PC-3 (cell line): ENCODE data around the gene HSD17B11. TPM values are rescaled to one million over a fixed set of nuclear protein-coding genes. Genes with fewer than 3 reads are reported as not detected.
"Not testable (repeated sequence)": the region's sequence is repeated elsewhere in the genome, so short reads cannot be mapped to it uniquely, and the experiment has no call there.

ENCODE experiments used
- ATAC-seq: fragments of 200-7000 bp; cut with Tn5 transposase; 2 replicates; pipeline ENCODE4 v1.9.1; 2020; ENCODE audit warnings: mild to moderate bottlenecking, moderate library complexity
- BruUV-seq: library from RNA; stranded (reverse); fragments of 400-500 nt; replicated peaks from 2 replicates; lab custom pipeline; 2021; lab: Mats Ljungman, UMichigan
- CTCF ChIA-PET: fragments of 300-600 bp; sonication (Branson Sonifier 250); formaldehyde crosslinking; loops from one replicate; lab custom pipeline; 2022; ENCODE audit warnings: antibody characterized with exemption; lab: Charles Lee
- POLR2A ChIA-PET: fragments of 300-600 bp; sonication (Branson Sonifier 250); formaldehyde crosslinking; loops from one replicate; lab custom pipeline; 2022; ENCODE audit warnings: antibody characterized with exemption; ENCODE audit not compliant: unreplicated experiment; lab: Charles Lee
- DNase-seq: peaks from one replicate; pipeline ENCODE4 v3.0.0-alpha.2; 2015
- H2AFZ ChIP-seq: fragments of 300-600 bp; sonication (generic); 2 replicates; pipeline ENCODE4 v1.6.0; 2016; ENCODE audit warnings: antibody characterized with exemption, low read length
- H3F3A ChIP-seq: fragments of 300-600 bp; sonication (generic); one replicate; pipeline ENCODE4 v1.6.0; 2017; ENCODE audit warnings: antibody characterized with exemption, low read length, control low read depth, mild to moderate bottlenecking; ENCODE audit not compliant: unreplicated experiment
- H3K27ac ChIP-seq: fragments of 300-600 bp; sonication (generic); 2 replicates; pipeline ENCODE4 v1.5.1; 2016; ENCODE audit warnings: mild to moderate bottlenecking, low read length
- H3K27me3 ChIP-seq: fragments of 300-600 bp; sonication (generic); 2 replicates; pipeline ENCODE4 v1.6.1; 2016; ENCODE audit warnings: low read length, mixed read lengths
- H3K36me3 ChIP-seq: fragments of 300-600 bp; sonication (generic); 2 replicates; pipeline ENCODE4 v1.6.1; 2016; ENCODE audit warnings: low read depth, mixed run types, low read length, mixed read lengths
- H3K4me1 ChIP-seq: fragments of 300-600 bp; sonication (generic); 2 replicates; pipeline ENCODE4 v1.5.1; 2016; ENCODE audit warnings: low read length; ENCODE audit not compliant: insufficient read depth
- H3K4me2 ChIP-seq: fragments of 300-600 bp; sonication (generic); 2 replicates; pipeline ENCODE4 v1.6.0; 2016; ENCODE audit warnings: low read length
- H3K4me3 ChIP-seq: fragments of 300-600 bp; sonication (generic); 2 replicates; pipeline ENCODE4 v1.5.1; 2016; ENCODE audit warnings: mild to moderate bottlenecking, low read length, mixed read lengths
- H3K79me2 ChIP-seq: fragments of 300-600 bp; sonication (generic); 2 replicates; pipeline ENCODE4 v1.6.1; 2017; ENCODE audit warnings: low read length, mixed read lengths
- H3K9ac ChIP-seq: fragments of 300-600 bp; sonication (generic); 2 replicates; pipeline ENCODE4 v1.6.0; 2016; ENCODE audit warnings: mild to moderate bottlenecking, low read length
- H3K9me2 ChIP-seq: fragments of 300-600 bp; sonication (generic); replicated peaks from 2 replicates; pipeline ENCODE4 v1.6.1; 2016; ENCODE audit warnings: mixed run types, low read length, mixed read lengths
- H3K9me3 ChIP-seq: fragments of 300-600 bp; sonication (generic); 2 replicates; pipeline ENCODE4 v1.6.1; 2016; ENCODE audit warnings: low read length, mixed read lengths
- H4K20me1 ChIP-seq: fragments of 300-600 bp; sonication (generic); 2 replicates; pipeline ENCODE4 v1.6.1; 2016; ENCODE audit warnings: low read length, mixed read lengths
- CTCF ChIP-seq: fragments of 300-600 bp; sonication (generic); conservative IDR thresholded peaks from 2 replicates; pipeline ENCODE4 v1.5.1; 2017; ENCODE audit warnings: antibody characterized with exemption, low read depth, mild to moderate bottlenecking, low read length
- EZH2 ChIP-seq: fragments of 300-600 bp; sonication (generic); IDR thresholded peaks from one replicate; pipeline ENCODE4 v1.6.1; 2017; ENCODE audit warnings: antibody characterized with exemption, mild to moderate bottlenecking, low read length; ENCODE audit not compliant: unreplicated experiment
- EZH2phosphoT487 ChIP-seq: fragments of 300-600 bp; sonication (generic); IDR thresholded peaks from 2 replicates; pipeline ENCODE4 v1.6.1; 2018; ENCODE audit warnings: mild to moderate bottlenecking, antibody characterized with exemption, low read length, borderline replicate concordance
- intact Hi-C: fragments of 100-400 bp; cut with micrococcal nuclease; formaldehyde crosslinking; loops from 2 replicates; pipeline ENCODE4 v1.9.0; 2023
- total RNA-seq: library from RNA; depleted of rRNA; stranded (reverse); fragments of >200 nt; gene quantifications from 2 replicates; pipeline ENCODE4 v1.2.3, GENCODE V29; 2014

Gene HSD17B11
- total RNA-seq, 1 experiment from 2014 or later = 4.7 TPM

GRCh38 chr4:87345139-87345538 is 45.8 kb downstream of the HSD17B11 start:
- no peak for DNase-seq
- ChIA-PET CTCF (no interaction called here), POLR2A (interaction anchor here (0.6 kb wide), 1 partner anchor 1681 kb away, joined by 3 read pairs; no protein-coding TSS in a partner anchor)
- TF ChIP-seq EZH2phosphoT487 = no peak
- TF ChIP-seq CTCF = no peak
- no peak for TF ChIP-seq EZH2
- ATAC-seq = no peak
- H3K27me3 ChIP-seq = no peaks in the 10 kb centered on the region
- H3K9me3 ChIP-seq = no peaks in the 10 kb centered on the region
- no peak overlapping the region for H3K4me2 ChIP-seq
- H4K20me1 ChIP-seq = no peaks in the 10 kb centered on the region
- no peaks in the 10 kb centered on the region for H3K79me2 ChIP-seq
- intact Hi-C loops = no loop called here
- no peak overlapping the region for H2AFZ ChIP-seq
- no peak overlapping the region for H3K4me3 ChIP-seq
- no peak overlapping the region for H3K9ac ChIP-seq
- no peaks in the 10 kb centered on the region for H3K36me3 ChIP-seq
- no peaks in the 10 kb centered on the region for H3K9me2 ChIP-seq
- BruUV-seq = no TSS peak
- H3F3A ChIP-seq = no peaks in the 10 kb centered on the region
- H3K27ac ChIP-seq = no peak overlapping the region
- no peaks in the 10 kb centered on the region for H3K4me1 ChIP-seq

GRCh38 chr4:87342872-87343271 is 48.1 kb downstream of the HSD17B11 start:
- no peaks in the 10 kb centered on the region for H3K4me1 ChIP-seq
- ChIA-PET CTCF (no interaction called here), POLR2A (no interaction called here)
- H3K27ac ChIP-seq = no peak overlapping the region
- H3K36me3 ChIP-seq = no peaks in the 10 kb centered on the region
- no peak overlapping the region for H3K9ac ChIP-seq
- no peaks in the 10 kb centered on the region for H3F3A ChIP-seq
- H3K4me2 ChIP-seq = no peak overlapping the region
- H3K9me2 ChIP-seq = no peaks in the 10 kb centered on the region
- TF ChIP-seq EZH2 (no peak), EZH2phosphoT487 (no peak), CTCF (no peak)
- H3K79me2 ChIP-seq = no peaks in the 10 kb centered on the region
- ATAC-seq (no peak), DNase-seq (no peak)
- H2AFZ ChIP-seq = no peak overlapping the region
- no peaks in the 10 kb centered on the region for H3K27me3 ChIP-seq
- intact Hi-C loops = loop anchor here (5.0 kb wide), 1 partner anchor 71 kb away; no protein-coding TSS in a partner anchor
- no peaks in the 10 kb centered on the region for H4K20me1 ChIP-seq
- H3K9me3 ChIP-seq = no peaks in the 10 kb centered on the region
- no TSS peak for BruUV-seq
- no peak overlapping the region for H3K4me3 ChIP-seq

- H2AFZ ChIP-seq, CTCF ChIA-PET, H3F3A ChIP-seq, H3K9ac ChIP-seq, H3K9me3 ChIP-seq, H3K9me2 ChIP-seq, H3K27me3 ChIP-seq, H3K27ac ChIP-seq, POLR2A ChIA-PET, H3K79me2 ChIP-seq, H3K36me3 ChIP-seq, H4K20me1 ChIP-seq, H3K4me1 ChIP-seq, BruUV-seq: not testable (repeated sequence)
- H3K4me3 ChIP-seq = peak overlapping the region; percentile 27; the same call in 1 of the 2 replicates
- intact Hi-C loops = loop anchor here (5.0 kb wide), 1 partner anchor 70 kb away; no protein-coding TSS in a partner anchor
- DNase-seq (peak; percentile 60), ATAC-seq (peak; percentile 58)
- peak overlapping the region; percentile 48 for H3K4me2 ChIP-seq
Observed at GRCh38 chr4:87341954-87342635, 48.9 kb downstream of the HSD17B11 start.
